GM12878 (cell line): Measurements from ENCODE around the gene YEATS2. TPM values are rescaled to one million over a fixed set of nuclear protein-coding genes. Genes with fewer than 3 reads are reported as not detected.

ENCODE experiments used
- ATAC-seq: fragments of 200-7000 bp; cut with Tn5 transposase; 3 replicates; pipeline ENCODE4 v1.9.1; 2020; ENCODE audit warnings: mild to moderate bottlenecking, moderate library complexity
- BruUV-seq: library from RNA; stranded (reverse); fragments of 400-500 nt; replicated peaks from 2 replicates; lab custom pipeline; 2021; lab: Mats Ljungman, UMichigan
- CTCF ChIA-PET: fragments of 300-600 bp; sonication (Branson Sonifier 250); formaldehyde crosslinking; extraction: SDS; loops from one replicate; lab custom pipeline; 2021; ENCODE audit warnings: inconsistent platforms; lab: Yijun Ruan, JAX
- POLR2A ChIA-PET: fragments of 350-600 bp; formaldehyde crosslinking; extraction: SDS; loops from one replicate; lab custom pipeline; 2021; ENCODE audit warnings: inconsistent platforms; lab: Charles Lee
- RAD21 ChIA-PET: fragments of 300-600 bp; sonication (Branson Sonifier 250); formaldehyde crosslinking; loops from one replicate; lab custom pipeline; 2023; ENCODE audit warnings: antibody characterized with exemption; ENCODE audit not compliant: unreplicated experiment; lab: Charles Lee
- SMC1A ChIA-PET: fragments of 300-600 bp; sonication (Branson Sonifier 250); formaldehyde crosslinking; loops from one replicate; lab custom pipeline; 2023; ENCODE audit not compliant: unreplicated experiment, uncharacterized antibody; lab: Charles Lee
- DNase-seq: peaks from one replicate; pipeline ENCODE4 v3.0.0-alpha.2; 2011; ENCODE audit warnings: low read depth, low spot score
- FAIRE-seq: peaks from 3 replicates; lab custom pipeline; 2011; peaks lifted over from hg19 to GRCh38; lab: Jason Lieb, UNC
- H2AFZ ChIP-seq: 2 replicates; pipeline ENCODE4 v1.6.0; 2011; ENCODE audit warnings: low read depth, low read length, control low read depth; ENCODE audit not compliant: control insufficient read depth
- H3K27ac ChIP-seq: 2 replicates; pipeline ENCODE4 v1.5.1; 2011; ENCODE audit warnings: control low read depth; ENCODE audit not compliant: control insufficient read depth, insufficient read depth
- H3K27me3 ChIP-seq, 2 experiments: replicated peaks in 1 of 2; 2 replicates each; pipeline versions ENCODE4 v1.6.0 to v1.6.1; 2011; ENCODE audit warnings: low read length in 1 of 2; ENCODE audit not compliant: control insufficient read depth in 2 of 2, insufficient read depth in 2 of 2
- H3K36me3 ChIP-seq, 2 experiments: 2 replicates each; pipeline ENCODE4 v1.5.1; 2011; ENCODE audit warnings: low read length in 1 of 2; ENCODE audit not compliant: control insufficient read depth in 2 of 2, insufficient read depth in 2 of 2
- H3K4me1 ChIP-seq: 2 replicates; pipeline ENCODE4 v1.6.1; 2011; ENCODE audit warnings: mild to moderate bottlenecking, low read length, moderate library complexity, mixed read lengths; ENCODE audit not compliant: control insufficient read depth, insufficient read depth
- H3K4me2 ChIP-seq: 2 replicates; pipeline ENCODE4 v1.6.0; 2011; ENCODE audit warnings: control low read depth; ENCODE audit not compliant: control insufficient read depth, insufficient read depth
- H3K4me3 ChIP-seq: fragments of 200-600 bp; sonication (generic); 2 replicates; pipeline ENCODE4 v1.5.1; 2016
- H3K79me2 ChIP-seq: 2 replicates; pipeline ENCODE4 v1.6.0; 2011; ENCODE audit warnings: low read length; ENCODE audit not compliant: control insufficient read depth, insufficient read depth
- H3K9ac ChIP-seq: 2 replicates; pipeline ENCODE4 v1.8.0; 2011; ENCODE audit warnings: low read length, control low read depth, mixed read lengths; ENCODE audit not compliant: control insufficient read depth, insufficient read depth
- H3K9me3 ChIP-seq: replicated peaks from 3 replicates; pipeline ENCODE4 v1.5.1; 2011; ENCODE audit warnings: mild to moderate bottlenecking, low read length; ENCODE audit not compliant: control insufficient read depth, insufficient read depth
- H4K20me1 ChIP-seq: 2 replicates; pipeline ENCODE4 v1.6.0; 2011; ENCODE audit not compliant: control insufficient read depth, insufficient read depth
- BHLHE40 ChIP-seq, 2 experiments: fragments of 450-650 bp in 1 of 2; IDR thresholded peaks; 2 replicates each; pipeline ENCODE4 v1.6.1; 2011 to 2017; ENCODE audit warnings: low read depth in 2 of 2, borderline replicate concordance in 1 of 2, improper control_type of control experiment in 1 of 2, low read length in 1 of 2, mild to moderate bottlenecking in 1 of 2
- CHD1 ChIP-seq: IDR thresholded peaks from 2 replicates; pipeline ENCODE4 v1.6.1; 2012; ENCODE audit warnings: low read depth, low read length, improper control_type of control experiment
- EP300 ChIP-seq, 2 experiments: fragments of 150-350 bp in 1 of 2; IDR thresholded peaks; 2 replicates each; pipeline ENCODE4 v1.6.1; 2011 to 2012; ENCODE audit warnings: low read depth in 2 of 2, low read length in 2 of 2, borderline replicate concordance in 1 of 2, improper control_type of control experiment in 1 of 2, inconsistent platforms in 1 of 2; ENCODE audit not compliant: control insufficient read depth in 1 of 2
- KDM1A ChIP-seq: fragments of 200-600 bp; sonication (generic); IDR thresholded peaks from 2 replicates; pipeline ENCODE4 v1.6.1; 2016; ENCODE audit warnings: borderline replicate concordance
- MEF2B ChIP-seq: fragments of 450-650 bp; IDR thresholded peaks from 2 replicates; pipeline ENCODE4 v1.6.1; 2018; ENCODE audit warnings: mild to moderate bottlenecking, moderate library complexity; ENCODE audit not compliant: partially characterized antibody, poor library complexity, severe bottlenecking
- PML ChIP-seq: IDR thresholded peaks from 2 replicates; pipeline ENCODE4 v1.6.1; 2012; ENCODE audit warnings: low read length, inconsistent platforms
- SMC3 ChIP-seq: IDR thresholded peaks from 2 replicates; pipeline ENCODE4 v1.6.1; 2011; ENCODE audit warnings: low read length, improper control_type of control experiment, borderline replicate concordance
- SP1 ChIP-seq: IDR thresholded peaks from one replicate; pipeline ENCODE4 v1.6.1; 2011; ENCODE audit warnings: low read depth, low read length
- SPI1 ChIP-seq: IDR thresholded peaks from 2 replicates; pipeline ENCODE4 v1.6.1; 2011; ENCODE audit warnings: low read depth, mild to moderate bottlenecking, low read length, moderate library complexity, borderline replicate concordance; ENCODE audit not compliant: insufficient read depth
- TBL1XR1 ChIP-seq: IDR thresholded peaks from 2 replicates; pipeline ENCODE4 v1.6.1; 2012; ENCODE audit warnings: low read depth, low read length, improper control_type of control experiment
- WGBS: methylation state at CpG from one replicate; pipeline ENCODE4 v1.1.6; 2016; ENCODE audit warnings: low lambda C conversion rate; ENCODE audit not compliant: insufficient replicate concordance, insufficient coverage; ENCODE audit errors: missing lambda C conversion rate; 5-methylcytosine and 5-hydroxymethylcytosine counted together
- in situ Hi-C: fragments of 300-500 bp; cut with MboI; formaldehyde crosslinking; loops from 9 replicates; pipeline ENCODE4 v1.14.3; 2018; ENCODE audit warnings: mixed read lengths
- intact Hi-C: fragments of 100-400 bp; cut with micrococcal nuclease; formaldehyde crosslinking; loops from one replicate; pipeline ENCODE4 v1.14.2; 2022; ENCODE audit not compliant: unreplicated experiment
- polyA plus RNA-seq, 11 experiments: library from polyadenylated mRNA; depleted of rRNA in 4 of 11; unstranded in 6 of 11; stranded (reverse) in 5 of 11; fragments of >200 nt; fragmentation: Nextera tagmentation in 4 of 11; fragmentation: Illumina TruSeq in 1 of 11; extraction: Ambion mirVana in 4 of 11; extraction: Trizol in 1 of 11; gene quantifications; 1 replicate in 1 of 11; 2 replicates in 10 of 11; pipeline versions ENCODE4 v1.2.1 to v1.2.3, GENCODE V29; 2011 to 2016; ENCODE audit warnings: inconsistent platforms in 2 of 11, missing spikeins in 2 of 11, low read depth in 1 of 11
- total RNA-seq, 4 experiments: library from RNA; depleted of rRNA in 3 of 4; stranded (reverse); fragments of >200 nt in 3 of 4; fragmentation: Illumina TruSeq in 1 of 4; extraction: Trizol in 1 of 4; gene quantifications; 2 replicates each; pipeline versions ENCODE4 v1.2.1 to v1.2.3, GENCODE V29; 2013 to 2021
- TF ChIP-seq, protein P1 (sequence below): fragments of 450-650 bp; IDR thresholded peaks from 2 replicates; pipeline ENCODE4 v1.6.1; 2017; ENCODE audit warnings: mild to moderate bottlenecking
- TF ChIP-seq, protein P2 (sequence below): IDR thresholded peaks from 2 replicates; pipeline ENCODE4 v1.6.1; 2012; ENCODE audit warnings: improper control_type of control experiment, low read depth, low read length; ENCODE audit not compliant: insufficient replicate concordance
- TF ChIP-seq, protein P3 (sequence below): IDR thresholded peaks from 2 replicates; pipeline ENCODE4 v1.6.1; 2012; ENCODE audit warnings: low read length, inconsistent platforms

Gene YEATS2
- total and polyA plus RNA-seq, 10 of the 15 experiments (the other 5 are each of a cell fraction or from before 2014, with no cell fraction given) = 1.9 to 65.3 (median 25.8) TPM

DNA sequence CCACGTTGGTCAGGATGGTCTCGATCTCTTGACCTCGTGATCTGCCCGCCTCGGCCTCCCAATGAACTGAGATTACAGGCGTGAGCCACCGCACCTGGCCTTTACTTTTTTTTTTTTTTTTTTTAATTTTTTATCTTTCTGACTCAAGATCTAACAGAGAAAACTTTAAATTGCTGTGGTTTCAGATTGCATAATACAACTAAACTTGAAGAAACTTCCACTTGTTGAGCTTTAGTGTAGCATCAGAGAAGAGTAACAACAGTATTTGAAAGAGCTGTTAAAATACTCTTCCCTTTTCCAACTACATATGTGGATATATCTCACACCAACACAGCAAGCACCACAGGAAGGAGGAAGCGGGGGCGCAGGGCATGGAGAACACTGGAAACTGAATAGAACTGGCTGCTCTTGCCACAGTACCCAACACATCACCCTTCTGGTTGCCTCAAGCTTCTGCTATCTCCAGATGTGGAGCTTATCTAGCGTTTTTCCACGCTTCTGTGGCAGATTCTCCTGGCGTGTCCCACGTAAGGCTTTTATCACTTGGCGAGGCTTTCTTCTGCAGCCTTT lies 82.4 kb downstream of the YEATS2 start:
- no TSS peak for BruUV-seq
- CTCF ChIA-PET = interaction anchor here (0.6 to 1.3 kb wide), 2 partner anchors 12 to 300 kb away, joined by 3 read pairs; no protein-coding TSS in a partner anchor
- ATAC-seq = no peak
- Histone ChIP-seq H3K4me1 (0 out of 2 replicates have a peak, but pooled peaks cover 3% of the 10 kb centered on the region), H2AFZ (no peak overlapping the region), H3K4me2 (no peak overlapping the region), H3K9me3 (no peaks in the 10 kb centered on the region; the same call in 2 of the 3 replicates), H3K4me3 (no peak overlapping the region), H3K27me3 (no peaks in the 10 kb centered on the region), H3K27ac (no peak overlapping the region), H3K9ac (no peak overlapping the region), H3K79me2 (no peaks in the 10 kb centered on the region; the same call in none of the 2 replicates), H4K20me1 (no peaks in the 10 kb centered on the region), H3K36me3 (peaks cover 5 to 31% of the 10 kb centered on the region in 2 experiments)
- no peak for FAIRE-seq
- WGBS = 99% methylated on average over 12 of the region's 14 CpGs
- RAD21 ChIA-PET = interaction anchor here (1.1 kb wide), 1 partner anchor 59 kb away, joined by 4 read pairs; no protein-coding TSS in a partner anchor
- in situ Hi-C loops = no loop called here
- intact Hi-C loops = no loop called here
- DNase-seq = no peak
- POLR2A ChIA-PET = interaction anchor here (0.7 kb wide), 1 partner anchor 998 kb away, joined by 4 read pairs; no protein-coding TSS in a partner anchor
- SMC1A ChIA-PET = no interaction called here
- TF ChIP-seq, protein P1, sequence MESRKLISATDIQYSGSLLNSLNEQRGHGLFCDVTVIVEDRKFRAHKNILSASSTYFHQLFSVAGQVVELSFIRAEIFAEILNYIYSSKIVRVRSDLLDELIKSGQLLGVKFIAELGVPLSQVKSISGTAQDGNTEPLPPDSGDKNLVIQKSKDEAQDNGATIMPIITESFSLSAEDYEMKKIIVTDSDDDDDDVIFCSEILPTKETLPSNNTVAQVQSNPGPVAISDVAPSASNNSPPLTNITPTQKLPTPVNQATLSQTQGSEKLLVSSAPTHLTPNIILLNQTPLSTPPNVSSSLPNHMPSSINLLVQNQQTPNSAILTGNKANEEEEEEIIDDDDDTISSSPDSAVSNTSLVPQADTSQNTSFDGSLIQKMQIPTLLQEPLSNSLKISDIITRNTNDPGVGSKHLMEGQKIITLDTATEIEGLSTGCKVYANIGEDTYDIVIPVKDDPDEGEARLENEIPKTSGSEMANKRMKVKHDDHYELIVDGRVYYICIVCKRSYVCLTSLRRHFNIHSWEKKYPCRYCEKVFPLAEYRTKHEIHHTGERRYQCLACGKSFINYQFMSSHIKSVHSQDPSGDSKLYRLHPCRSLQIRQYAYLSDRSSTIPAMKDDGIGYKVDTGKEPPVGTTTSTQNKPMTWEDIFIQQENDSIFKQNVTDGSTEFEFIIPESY = no peak
- no peak for TF ChIP-seq KDM1A
- no peak for TF ChIP-seq PML
- no peak for TF ChIP-seq SMC3
- TF ChIP-seq EP300 (IDR thresholded peaks at IDR 0.05; ENCODE audit: borderline replicate concordance in 1 of 2, control insufficient read depth in 1 of 2, low read depth in 2 of 2, low read length in 2 of 2) = no peak
- TF ChIP-seq CHD1 = no peak
- no peak for TF ChIP-seq SPI1
- no peak for TF ChIP-seq TBL1XR1
- TF ChIP-seq MEF2B = no peak
- TF ChIP-seq, protein P2, sequence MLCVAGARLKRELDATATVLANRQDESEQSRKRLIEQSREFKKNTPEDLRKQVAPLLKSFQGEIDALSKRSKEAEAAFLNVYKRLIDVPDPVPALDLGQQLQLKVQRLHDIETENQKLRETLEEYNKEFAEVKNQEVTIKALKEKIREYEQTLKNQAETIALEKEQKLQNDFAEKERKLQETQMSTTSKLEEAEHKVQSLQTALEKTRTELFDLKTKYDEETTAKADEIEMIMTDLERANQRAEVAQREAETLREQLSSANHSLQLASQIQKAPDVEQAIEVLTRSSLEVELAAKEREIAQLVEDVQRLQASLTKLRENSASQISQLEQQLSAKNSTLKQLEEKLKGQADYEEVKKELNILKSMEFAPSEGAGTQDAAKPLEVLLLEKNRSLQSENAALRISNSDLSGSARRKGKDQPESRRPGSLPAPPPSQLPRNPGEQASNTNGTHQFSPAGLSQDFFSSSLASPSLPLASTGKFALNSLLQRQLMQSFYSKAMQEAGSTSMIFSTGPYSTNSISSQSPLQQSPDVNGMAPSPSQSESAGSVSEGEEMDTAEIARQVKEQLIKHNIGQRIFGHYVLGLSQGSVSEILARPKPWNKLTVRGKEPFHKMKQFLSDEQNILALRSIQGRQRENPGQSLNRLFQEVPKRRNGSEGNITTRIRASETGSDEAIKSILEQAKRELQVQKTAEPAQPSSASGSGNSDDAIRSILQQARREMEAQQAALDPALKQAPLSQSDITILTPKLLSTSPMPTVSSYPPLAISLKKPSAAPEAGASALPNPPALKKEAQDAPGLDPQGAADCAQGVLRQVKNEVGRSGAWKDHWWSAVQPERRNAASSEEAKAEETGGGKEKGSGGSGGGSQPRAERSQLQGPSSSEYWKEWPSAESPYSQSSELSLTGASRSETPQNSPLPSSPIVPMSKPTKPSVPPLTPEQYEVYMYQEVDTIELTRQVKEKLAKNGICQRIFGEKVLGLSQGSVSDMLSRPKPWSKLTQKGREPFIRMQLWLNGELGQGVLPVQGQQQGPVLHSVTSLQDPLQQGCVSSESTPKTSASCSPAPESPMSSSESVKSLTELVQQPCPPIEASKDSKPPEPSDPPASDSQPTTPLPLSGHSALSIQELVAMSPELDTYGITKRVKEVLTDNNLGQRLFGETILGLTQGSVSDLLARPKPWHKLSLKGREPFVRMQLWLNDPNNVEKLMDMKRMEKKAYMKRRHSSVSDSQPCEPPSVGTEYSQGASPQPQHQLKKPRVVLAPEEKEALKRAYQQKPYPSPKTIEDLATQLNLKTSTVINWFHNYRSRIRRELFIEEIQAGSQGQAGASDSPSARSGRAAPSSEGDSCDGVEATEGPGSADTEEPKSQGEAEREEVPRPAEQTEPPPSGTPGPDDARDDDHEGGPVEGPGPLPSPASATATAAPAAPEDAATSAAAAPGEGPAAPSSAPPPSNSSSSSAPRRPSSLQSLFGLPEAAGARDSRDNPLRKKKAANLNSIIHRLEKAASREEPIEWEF = no peak
- TF ChIP-seq SP1 = no peak
- TF ChIP-seq, protein P3, sequence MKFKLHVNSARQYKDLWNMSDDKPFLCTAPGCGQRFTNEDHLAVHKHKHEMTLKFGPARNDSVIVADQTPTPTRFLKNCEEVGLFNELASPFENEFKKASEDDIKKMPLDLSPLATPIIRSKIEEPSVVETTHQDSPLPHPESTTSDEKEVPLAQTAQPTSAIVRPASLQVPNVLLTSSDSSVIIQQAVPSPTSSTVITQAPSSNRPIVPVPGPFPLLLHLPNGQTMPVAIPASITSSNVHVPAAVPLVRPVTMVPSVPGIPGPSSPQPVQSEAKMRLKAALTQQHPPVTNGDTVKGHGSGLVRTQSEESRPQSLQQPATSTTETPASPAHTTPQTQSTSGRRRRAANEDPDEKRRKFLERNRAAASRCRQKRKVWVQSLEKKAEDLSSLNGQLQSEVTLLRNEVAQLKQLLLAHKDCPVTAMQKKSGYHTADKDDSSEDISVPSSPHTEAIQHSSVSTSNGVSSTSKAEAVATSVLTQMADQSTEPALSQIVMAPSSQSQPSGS = no peak
- TF ChIP-seq BHLHE40 (IDR thresholded peaks at IDR 0.05; ENCODE audit: borderline replicate concordance in 1 of 2, low read depth in 2 of 2, low read length in 1 of 2) = no peak
